Stimulated activated CD8-positive, alpha-beta memory T cell treated with anti-CD3 and anti-CD28 coated beads, Interleukin-7, amount 100 ng/mL, for 4 hours (primary cell): ENCODE results near the gene AHR.
A peak's percentile ranks its signal among the peaks of the same experiment; 100 is the strongest.

Experiments used
- DNase-seq, 2 donors: peaks; one replicate each; pipeline ENCODE4 v3.0.0-alpha.2; 2020; ENCODE audit warnings: low read depth in 2 of 2

AHR gene

GRCh38 chr7:17298102-17298839, at the start of gene AHR:
AHR (plus strand) TSS chr7:17298652; CDS start chr7:17299265, 613 bp downstream.
- peak; percentile 83 to 87 for DNase-seq

DNA sequence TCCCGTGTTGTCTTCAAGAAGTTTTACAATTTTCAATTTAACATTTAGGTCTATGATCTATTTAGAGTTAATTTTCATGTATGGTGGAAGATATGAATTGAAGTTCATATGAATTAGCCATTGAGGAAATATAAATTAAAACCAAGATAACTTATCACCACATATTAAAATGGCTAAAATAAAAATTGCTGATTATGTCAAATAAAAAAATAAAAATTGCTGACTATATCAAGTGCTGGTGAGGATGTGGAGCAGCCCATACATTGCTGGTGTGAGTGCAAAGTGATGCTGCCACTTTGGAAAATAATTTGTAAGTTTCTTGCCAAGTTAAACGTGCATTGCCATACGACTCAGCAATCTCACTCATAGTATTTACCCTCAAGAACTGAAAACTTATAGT, 44.6 kb upstream of the AHR start:
- no peak for DNase-seq

- DNase-seq, result no peak
These were observed 42.5 kb upstream of the AHR start for GRCh38 chr7:17255926-17256325.

- no peak for DNase-seq
These were observed 42.1 kb upstream of the AHR start for GRCh38 chr7:17256375-17256774.

GRCh38 chr7:17266565-17266964, 31.9 kb upstream of the AHR start:
- DNase-seq, result no peak

- DNase-seq, result no peak
These were observed 28.9 kb upstream of the AHR start for GRCh38 chr7:17269341-17270221.

DNA sequence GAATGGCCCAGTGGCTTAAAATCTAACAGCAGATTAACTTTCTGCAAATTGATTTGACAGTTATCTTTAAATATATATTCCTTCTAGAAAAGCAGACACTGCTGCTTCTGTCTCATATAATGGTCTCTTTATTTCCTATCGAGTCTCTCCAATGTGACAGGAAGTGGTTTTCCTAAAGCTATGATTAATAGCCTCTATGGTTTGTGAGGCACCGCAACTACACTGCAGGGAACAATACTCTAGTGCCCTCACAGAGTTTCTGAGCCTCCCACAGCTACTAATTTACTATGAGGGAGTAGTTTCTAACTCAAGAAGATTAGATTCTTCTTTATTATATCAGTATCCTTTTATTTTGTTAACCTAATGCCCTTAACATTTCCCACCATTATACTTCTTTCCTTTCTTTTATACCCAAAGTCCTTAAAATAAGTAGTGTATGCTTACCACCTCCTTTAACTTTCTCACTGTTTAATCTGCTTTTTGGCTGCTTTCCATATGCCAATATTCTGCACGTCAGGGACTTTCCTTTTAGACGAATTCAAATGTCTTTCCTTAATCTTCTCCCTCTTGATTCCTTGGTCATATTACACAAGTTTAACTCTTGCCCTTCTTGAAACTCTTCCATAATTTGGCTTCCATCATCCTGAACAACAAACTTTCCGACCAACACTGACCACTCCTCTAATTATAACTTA, 23.8 kb upstream of the AHR start:
- DNase-seq, result no peak

DNA sequence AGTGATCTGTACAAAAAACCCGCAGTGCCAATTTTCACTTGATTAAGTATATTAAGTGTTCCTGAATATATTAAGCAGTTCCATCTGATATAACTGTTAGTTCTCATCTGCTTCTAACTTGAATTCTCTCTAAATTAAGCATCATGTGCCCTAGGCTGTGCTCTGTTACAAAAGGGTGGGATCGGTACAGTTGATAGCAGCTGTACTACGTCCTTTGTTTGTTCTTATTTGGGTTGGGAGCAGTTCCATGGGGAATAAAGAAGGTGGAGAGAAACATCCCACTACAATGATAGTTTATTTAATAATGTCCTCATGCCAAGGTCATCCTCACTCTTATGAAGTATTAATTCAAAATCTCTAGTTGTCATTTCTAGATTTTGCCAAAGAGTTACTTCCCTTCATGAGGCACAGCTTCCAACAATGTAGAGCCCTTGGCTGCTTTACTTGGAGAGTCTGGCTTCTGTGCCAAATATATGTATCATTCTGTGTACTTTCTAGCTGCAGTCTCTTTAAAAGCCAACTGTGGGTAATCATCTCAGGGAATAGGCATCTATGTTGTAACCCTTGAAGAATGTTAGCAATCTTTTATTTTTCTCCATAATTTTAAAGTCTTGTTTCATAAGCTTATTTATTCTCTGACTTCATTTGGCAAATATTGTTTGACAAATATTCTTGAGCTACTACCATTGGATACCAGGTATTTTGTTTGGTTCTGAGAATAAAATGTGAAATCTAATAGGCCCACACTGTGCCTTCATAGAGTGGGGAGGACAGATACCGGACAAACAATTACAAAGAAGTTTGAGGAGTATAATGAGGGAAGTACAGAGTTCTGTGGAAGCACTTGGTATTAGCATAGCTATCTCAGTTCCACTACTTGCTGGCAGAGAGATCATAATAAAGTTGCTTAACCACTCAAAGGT, 22.4 kb upstream of the AHR start:
- no peak for DNase-seq

DNA sequence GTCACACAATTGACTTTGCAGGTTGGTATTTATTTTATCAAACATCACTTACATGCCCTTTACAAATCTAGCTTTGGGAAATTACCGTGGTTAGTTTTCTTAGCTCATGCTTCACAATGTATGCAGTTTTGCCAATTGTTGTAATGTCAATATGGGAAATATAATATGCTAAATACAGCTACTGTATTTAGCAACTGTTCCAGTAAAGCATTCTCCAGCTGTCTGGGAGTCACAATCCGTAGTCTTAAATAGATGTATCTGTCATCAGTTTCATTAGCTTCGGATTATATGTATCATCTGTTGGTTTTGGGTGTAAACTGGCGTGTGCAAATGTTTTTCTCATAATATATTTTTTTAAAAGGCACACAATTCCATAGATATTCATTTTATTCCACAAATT, 19.4 kb upstream of the AHR start:
- DNase-seq, result no peak

GRCh38 chr7:17289074-17289645, 9.3 kb upstream of the AHR start:
- DNase-seq, result no peak

DNA sequence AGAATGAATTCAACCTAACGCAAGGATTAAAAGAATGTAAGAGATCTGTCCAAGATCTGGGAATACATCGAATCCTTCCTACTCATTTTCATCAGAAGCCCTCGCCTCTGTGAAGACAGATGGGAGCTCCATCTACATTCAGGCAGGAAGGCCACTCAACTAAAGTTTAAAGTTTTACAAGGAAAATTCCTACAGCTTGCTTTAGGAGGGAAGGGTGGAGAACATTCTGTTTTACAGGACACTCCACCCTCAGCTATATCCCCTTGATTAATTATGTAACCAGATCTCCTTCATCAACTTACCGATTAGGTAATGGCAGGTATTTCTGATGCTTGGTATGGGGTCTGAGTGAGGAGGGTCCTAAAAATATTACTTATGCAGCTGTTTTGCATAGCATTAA, 5.6 kb upstream of the AHR start:
- DNase-seq, result no peak

- no peak for DNase-seq
These were observed 5.0 kb upstream of the AHR start for GRCh38 chr7:17293481-17293880.

GRCh38 chr7:17297243-17297642, 1.2 kb upstream of the AHR start:
- DNase-seq, result no peak

- peak; percentile 18 to 55 for DNase-seq
These were observed 509 bp downstream of the AHR start for GRCh38 chr7:17298840-17299482.

GRCh38 chr7:17299483-17299991, 1.1 kb downstream of the AHR start:
- DNase-seq, result no peak

DNA sequence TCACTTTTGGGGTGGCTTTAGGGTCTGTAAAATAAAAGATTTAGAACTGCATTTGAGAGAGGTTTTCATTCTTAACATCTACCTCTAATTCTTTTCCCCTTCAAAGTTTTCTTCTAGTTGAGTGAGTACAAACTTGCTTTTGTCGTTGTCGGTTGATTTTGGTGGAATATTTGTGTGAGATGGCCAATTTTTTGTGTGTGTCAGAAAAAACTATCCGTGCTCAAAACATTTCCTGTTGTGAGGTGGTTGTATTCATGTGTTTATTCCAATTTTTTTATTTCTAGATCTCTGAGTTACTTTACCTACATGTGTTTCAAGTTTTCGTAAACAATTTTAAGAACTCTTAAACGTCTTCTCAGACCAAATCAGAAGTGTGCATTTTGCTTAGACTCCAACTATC, 1.6 kb downstream of the AHR start:
- DNase-seq, result no peak

DNA sequence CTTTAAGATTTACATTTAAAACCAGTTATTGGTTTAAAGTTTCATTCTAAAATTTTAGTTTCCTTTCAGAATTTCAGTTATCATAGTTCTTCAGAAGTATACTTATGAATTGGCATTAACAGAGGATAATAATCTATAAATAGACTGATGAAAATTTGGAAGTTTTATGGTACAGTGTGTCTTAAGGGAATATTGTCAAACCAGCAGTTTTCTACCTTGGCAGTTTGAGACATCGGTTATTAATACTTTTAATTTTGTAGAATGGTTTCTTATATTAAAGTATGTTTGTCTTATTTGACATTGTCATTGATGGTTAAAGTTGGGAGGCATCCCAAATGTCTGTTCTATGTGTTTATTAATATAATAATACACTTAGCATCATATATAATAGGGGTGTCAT, 2.0 kb downstream of the AHR start:
- DNase-seq, result no peak

- DNase-seq, result peak in 1 of 2 donors; percentile 3
These were observed 3.3 kb downstream of the AHR start for GRCh38 chr7:17301471-17302456.

GRCh38 chr7:17302575-17303142, 4.2 kb downstream of the AHR start:
- no peak for DNase-seq
